Astrocyte of the spinal cord (primary cell): ENCODE measurements around the gene RUNX1.
A peak's percentile ranks its signal among the peaks of the same experiment; 100 is the strongest.

ENCODE experiments used
- DNase-seq: peaks from one replicate; pipeline ENCODE4 v3.0.0; 2011; ENCODE audit warnings: low read depth, low spot score
- H3K4me3 ChIP-seq: 2 replicates; pipeline ENCODE4 v1.5.1; 2011; ENCODE audit warnings: low read depth, mild to moderate bottlenecking, low read length, moderate library complexity
- CTCF ChIP-seq: IDR thresholded peaks from 2 replicates; pipeline ENCODE4 v1.5.1; 2012; ENCODE audit warnings: low read depth, mild to moderate bottlenecking, low read length, inconsistent platforms
- in situ Hi-C: cut with HindIII; loops from 2 replicates; pipeline ENCODE4 v1.10.0; 2017; ENCODE audit warnings: low sequenced_read_pairs

Gene RUNX1

GRCh38 chr21:35053356-35054096 is 4.4 kb upstream of the RUNX1 start:
- no peak for TF ChIP-seq CTCF
- in situ Hi-C loops = no loop called here
- H3K4me3 ChIP-seq = no peak overlapping the region
- DNase-seq = no peak

- H3K4me3 ChIP-seq = no peak overlapping the region
- in situ Hi-C loops = no loop called here
- no peak for DNase-seq
- TF ChIP-seq CTCF = no peak
Measured at GRCh38 chr21:35052801-35053200, 3.7 kb upstream of the RUNX1 start.

- TF ChIP-seq CTCF = peak; percentile 61
- in situ Hi-C loops = no loop called here
- H3K4me3 ChIP-seq = no peak overlapping the region
- peak; percentile 89 for DNase-seq
Measured at GRCh38 chr21:35051287-35051818, 2.3 kb upstream of the RUNX1 start.

- DNase-seq = no peak
- in situ Hi-C loops = no loop called here
- H3K4me3 ChIP-seq = no peak overlapping the region
- TF ChIP-seq CTCF = no peak
Measured at GRCh38 chr21:35050348-35051286, 1.5 kb upstream of the RUNX1 start.

DNA sequence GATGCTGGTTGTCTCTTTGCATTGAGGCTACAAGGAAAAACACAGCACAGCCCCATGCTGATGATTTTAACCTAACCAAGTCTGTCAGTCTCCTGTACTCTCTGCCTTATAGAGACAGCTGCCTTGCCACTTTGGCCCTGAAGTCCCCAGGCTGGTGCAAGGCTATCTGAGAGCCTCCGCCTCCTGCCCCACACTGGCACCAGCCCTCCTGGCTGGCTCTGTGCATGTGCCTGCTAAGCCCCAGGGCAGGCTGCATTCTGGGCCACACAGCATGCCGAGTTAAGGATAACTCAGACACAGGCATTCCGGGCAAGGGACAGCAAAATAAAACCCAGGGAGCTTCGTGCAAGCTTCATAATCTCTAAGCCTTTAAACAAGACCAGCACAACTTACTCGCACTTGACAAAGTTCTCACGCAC is 910 bp downstream of the RUNX1 start:
- TF ChIP-seq CTCF = no peak
- in situ Hi-C loops = no loop called here
- peak overlapping the region; percentile 64 for H3K4me3 ChIP-seq
- no peak for DNase-seq

DNA sequence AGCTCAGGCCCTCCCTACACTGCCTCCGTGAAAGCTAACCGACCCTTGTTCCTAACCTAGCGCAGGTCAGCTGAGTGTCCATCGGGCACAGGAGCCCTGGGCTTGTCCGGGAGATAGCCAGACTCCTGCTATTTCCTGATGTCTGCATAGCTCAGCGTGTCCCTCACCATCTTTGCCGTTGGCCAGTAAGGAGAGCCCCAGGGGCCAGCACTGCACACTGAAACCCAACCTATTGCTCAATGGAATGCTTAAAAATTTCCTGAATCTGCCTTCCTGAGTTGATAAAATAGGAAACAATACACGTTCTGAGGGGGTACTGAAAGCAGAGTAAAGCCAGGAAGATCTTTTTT is 2.2 kb downstream of the RUNX1 start:
- peak overlapping the region; percentile 64 for H3K4me3 ChIP-seq
- no peak for TF ChIP-seq CTCF
- DNase-seq = no peak
- in situ Hi-C loops = no loop called here
